Activated naive CD4-positive, alpha-beta T cell treated with anti-CD3 and anti-CD28 coated beads, Interleukin-2, amount 50 U/mL, for 16 hours (primary cell): Measurements from ENCODE around the gene MOBP.

Source experiments
- DNase-seq: peaks from one replicate; pipeline ENCODE4 v3.0.0-alpha.2; 2020

Gene MOBP

GRCh38 chr3:39499651-39500273 lies 32.3 kb downstream of the MOBP start:
- DNase-seq: no peak

DNA sequence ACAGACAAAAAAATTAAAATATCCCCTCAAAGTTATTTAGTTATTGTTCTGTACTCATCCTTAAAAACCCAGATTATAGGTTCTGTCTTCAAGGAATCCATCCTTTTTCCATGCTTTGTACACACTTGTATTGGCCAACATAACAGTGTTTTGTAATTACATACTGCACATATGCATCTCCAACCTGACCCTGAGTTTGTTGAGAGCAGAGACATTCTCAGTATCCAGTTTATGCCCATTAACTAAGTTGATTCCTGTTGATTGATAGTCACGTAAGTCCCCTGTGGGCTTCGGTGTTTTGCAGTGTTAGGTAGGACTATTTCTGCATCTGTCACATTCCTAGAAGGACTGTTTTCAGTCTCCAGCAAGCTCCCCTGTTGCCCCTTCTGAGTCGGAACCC lies 33.6 kb downstream of the MOBP start:
- no peak for DNase-seq

DNA sequence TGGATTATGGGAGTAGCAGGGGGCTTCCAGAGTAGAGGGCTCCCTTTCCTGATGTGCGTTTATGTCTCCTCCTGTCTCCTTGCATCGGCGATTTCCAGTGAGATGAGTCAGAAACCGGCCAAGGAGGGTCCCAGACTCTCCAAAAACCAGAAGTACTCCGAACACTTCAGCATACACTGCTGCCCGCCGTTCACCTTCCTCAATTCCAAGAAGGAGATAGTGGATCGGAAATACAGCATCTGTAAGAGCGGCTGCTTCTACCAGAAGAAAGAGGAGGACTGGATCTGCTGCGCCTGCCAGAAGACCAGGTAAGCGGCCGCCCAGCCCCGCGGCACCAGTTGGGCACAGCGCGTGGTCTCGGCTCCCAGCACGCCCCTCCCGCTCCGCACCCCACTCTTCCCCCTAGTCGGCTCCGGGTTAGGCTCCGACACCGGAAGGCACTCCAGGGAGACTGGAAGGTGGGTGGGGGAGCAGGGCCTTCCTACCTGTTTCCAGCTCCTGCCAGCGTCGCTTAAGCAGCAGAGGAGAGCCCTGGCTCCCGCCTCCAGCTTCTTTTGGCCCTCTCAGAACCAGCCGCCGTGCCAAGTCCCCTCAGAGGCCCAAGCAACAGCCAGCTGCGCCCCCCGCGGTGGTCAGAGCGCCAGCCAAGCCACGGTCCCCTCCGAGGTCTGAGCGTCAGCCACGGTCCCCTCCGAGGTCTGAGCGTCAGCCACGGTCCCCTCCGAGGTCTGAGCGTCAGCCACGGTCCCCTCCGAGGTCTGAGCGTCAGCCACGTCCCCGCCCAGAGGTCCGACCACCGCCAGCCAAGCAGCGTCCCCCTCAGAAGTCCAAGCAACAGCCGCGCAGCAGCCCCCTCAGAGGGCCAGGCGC lies 34.7 kb downstream of the MOBP start:
- DNase-seq: no peak

- no peak for DNase-seq
Measured at GRCh38 chr3:39502838-39503145, 35.3 kb downstream of the MOBP start.

DNA sequence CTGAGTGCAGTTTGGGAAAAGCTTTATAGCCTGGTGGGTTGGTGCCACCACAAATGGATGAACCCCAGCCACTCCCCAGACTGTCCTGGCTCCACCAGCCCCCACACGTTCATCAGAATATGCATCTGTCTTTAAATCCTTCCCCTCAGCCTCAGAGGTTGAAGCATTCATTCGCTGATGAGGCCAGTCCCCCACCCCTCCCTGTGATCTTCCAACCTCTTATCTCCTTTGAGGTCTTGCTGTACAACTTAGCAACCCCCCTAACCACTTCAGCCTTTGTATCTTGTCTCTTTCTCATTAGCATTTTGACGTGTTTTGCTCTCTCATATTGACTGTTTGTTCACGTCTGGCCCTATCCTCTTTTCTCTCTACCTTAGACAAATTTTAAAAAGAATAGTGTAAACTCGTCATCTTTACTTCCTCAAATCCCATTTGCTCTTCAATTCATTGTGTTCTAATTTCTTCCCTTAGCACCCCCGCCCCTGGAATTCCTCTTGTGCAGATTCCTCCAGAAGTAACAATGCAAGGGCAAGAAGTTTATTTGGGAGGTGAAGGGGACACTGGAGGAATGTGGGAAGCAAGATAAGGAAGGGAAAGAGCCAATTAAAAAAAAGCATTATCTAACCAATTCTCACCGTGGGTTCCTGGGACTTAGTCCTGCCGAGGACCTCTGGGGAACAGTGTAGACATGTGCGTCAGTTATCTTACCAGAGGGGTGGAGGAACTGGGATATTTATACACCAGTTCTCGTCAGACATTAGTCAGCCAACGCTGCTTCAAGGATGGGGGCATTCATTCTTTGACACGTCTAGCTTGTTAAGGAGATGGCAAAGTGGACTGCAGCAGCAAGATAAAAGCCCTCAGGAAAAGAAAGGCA lies 38.6 kb downstream of the MOBP start:
- DNase-seq: no peak

- no peak for DNase-seq
Measured at GRCh38 chr3:39506863-39507262, 39.4 kb downstream of the MOBP start.

DNA sequence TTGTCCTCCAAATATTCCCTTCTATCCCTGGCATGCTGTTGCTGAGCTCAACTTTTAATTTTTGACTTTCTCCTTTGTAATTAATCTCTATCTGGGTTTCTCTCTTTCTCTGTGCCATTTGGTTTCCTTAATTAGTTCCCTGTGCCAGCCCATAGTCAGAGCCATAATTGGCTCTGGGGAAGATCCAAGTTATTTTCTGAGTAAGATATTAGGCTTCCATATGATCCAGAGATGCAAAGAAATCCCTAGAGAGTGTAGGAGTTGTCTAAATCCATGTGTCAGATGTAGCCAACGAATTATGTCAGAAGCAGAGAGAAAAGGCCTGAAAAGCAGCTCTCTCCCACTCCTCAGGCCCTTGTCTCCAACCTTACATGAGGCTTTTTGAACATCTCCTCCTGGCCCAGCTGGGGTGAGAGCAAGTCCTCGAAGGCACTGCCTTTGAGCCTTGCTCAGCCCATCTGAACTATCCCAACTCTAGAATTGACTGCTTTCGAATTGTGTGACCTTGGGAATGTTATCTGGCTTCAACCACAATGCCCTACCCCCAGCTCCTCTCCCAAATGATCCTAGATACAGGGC lies 46.4 kb downstream of the MOBP start:
- no peak for DNase-seq

DNA sequence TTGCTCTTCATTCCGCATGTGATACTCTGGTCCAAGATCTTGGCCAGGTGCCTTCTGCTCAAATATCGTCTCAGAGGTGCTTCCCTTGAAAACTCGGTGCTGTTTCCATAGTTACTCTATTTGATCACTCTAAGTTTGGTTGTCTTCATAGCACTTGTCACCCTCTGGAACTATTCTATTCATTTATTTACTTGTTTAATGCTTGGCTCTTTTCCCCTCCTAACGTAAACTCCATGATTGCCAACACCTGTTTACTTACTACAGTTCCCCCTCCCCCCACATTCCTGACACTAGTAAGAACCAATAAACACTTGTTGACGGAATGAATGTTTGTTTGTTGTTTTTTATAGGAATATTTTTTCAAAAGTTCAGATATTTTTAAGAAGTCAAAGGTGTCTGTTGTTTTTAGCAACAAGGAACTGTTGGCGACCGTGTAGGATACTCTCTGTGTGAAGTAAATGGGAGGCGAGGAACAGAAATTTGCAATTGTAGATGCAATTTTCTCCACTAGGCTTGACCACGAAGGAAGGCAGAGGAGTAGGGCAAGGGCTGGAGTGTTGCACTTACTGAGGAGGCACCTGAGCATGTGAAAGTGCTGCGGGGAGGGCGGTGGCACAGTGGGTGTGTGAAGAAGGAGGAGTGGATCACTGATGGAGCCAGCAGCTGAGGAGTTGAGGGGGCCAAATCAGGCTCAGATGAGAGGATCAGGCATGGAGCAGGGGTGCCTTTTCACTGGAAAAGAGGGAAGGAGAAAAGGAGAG lies 48.4 kb downstream of the MOBP start:
- no peak for DNase-seq

- no peak for DNase-seq
Measured at GRCh38 chr3:39519103-39519502, 51.6 kb downstream of the MOBP start.

GRCh38 chr3:39519554-39520288 lies 52.2 kb downstream of the MOBP start:
- no peak for DNase-seq

- no peak for DNase-seq
Measured at GRCh38 chr3:39521456-39521855, 54.0 kb downstream of the MOBP start.

DNA sequence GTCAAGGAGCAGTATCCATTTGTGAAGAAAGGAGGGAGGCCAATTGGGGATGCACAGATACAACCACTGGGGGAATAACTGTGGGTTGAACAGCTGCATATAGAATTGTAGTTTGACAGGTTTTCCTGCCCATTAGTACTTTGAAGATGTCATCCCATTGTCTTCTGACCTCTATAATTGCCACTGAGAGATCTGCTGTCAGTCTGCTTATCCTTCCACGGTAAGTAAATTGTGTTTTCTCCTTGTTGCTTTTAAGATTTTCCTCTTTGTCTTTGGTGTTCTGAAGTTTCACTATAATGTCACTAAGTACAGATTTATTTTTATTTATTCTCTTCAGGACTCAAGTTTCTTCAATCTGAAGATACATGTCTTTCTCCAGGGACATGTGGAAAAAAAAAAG lies 56.6 kb downstream of the MOBP start:
- DNase-seq: no peak

GRCh38 chr3:39528844-39529243 lies 61.4 kb downstream of the MOBP start:
- no peak for DNase-seq

DNA sequence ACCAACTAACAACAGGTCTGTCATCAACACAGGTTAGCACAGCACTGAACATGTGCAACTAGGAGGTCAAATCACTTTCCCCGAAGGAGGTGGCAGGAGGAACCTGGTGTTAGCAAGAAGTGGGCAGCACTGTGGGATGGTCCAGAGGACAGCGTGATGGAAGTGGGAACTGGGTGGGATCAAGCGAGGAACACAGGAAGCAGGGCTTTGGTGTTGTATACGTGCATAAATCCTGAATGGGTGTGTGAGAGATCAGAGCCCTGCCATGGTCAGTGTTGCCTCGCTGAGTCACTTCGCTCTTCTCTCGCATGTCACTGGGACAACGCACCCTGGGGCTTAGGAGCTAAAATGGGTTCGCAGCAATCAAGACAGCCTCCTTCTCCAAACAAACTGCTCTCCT lies 62.1 kb downstream of the MOBP start:
- no peak for DNase-seq

- DNase-seq: no peak
Measured at GRCh38 chr3:39531066-39531465, 63.6 kb downstream of the MOBP start.

DNA sequence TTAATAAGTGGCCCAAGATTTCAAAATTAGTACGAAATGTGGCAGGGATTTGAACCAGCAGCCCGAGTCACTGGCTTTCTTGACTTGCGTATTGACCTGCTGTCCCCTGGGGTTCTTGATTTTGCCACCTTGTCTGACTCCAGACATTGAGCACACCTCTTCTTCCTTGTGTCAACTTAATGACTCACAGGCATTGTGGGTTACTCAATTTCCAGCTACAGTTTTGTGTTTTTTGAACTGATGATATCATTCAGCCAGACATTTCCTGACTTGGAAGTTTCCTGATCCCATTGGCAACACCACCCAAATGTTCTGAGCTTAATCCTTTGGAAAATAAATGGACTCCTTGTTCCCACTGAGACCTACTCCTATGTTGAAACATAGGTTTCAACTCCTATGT lies 64.2 kb downstream of the MOBP start:
- no peak for DNase-seq

DNA sequence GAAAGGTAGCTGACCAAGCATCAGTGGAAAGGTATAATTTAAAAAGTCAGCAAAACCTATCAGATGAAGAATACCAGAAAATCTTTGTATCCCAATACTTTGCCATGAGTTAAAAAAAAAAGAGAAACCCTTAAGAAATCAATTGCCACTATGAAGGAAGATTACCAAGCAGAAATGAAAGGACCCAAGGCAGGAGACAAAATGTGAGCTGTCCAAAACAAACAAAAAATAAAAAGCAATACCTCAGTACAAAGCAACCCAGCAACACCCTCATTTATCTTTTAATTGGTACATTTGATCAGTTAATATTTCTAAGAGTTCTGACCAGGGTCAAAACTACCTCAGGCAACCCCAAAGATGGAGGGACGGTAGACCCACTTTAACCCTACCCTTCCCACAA lies 65.3 kb downstream of the MOBP start:
- no peak for DNase-seq

DNA sequence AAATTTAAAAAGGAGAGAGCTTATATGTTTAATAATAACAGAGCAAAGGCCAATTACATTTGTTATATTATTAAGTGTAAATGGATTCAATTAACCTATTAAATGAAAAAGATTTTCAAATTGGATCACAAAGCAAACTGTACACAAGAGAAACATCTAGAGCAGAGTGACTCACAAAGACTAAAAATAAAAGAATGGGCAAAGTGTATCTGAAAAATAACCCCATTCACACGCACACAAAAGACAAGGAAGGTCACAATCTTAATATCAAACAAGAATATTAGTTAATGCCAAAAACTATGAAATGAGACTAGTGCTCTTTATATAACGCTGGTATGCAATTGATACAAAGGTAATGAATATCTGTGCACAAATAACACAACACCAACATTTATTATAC lies 65.7 kb downstream of the MOBP start:
- DNase-seq: no peak

DNA sequence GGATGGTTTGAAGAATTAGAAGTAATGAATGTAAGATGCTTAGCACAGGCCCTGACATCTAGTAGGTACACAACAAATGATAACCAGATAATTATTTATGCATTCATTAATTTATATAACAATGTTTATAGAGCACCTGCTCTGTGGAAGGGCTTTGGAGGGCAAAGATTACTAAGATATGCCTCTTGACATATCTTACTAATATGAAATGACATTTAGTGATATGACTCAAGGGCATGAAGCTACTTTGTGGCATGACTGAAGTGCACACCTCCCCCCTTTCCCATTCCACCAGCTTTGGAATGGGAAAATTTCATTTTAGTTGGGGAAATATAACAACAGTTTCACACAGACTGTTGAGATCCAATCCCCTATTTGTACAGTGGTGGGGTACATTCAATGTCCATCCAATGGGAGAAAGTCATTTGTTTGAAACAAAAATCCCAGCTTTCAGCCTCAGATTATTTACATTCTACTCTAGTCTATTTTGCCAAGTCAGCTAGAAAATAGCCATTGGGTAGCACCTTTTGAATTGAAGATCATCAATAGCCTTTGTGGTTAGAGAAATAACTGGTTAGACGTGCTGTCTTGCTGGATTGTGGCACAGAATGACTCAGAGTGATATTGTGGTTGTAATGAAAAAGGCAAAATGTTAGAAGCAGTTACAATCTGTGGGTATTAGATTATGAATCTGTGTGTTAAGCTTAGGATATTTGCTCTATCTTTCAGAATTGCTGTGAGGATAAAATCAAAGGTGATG lies 72.9 kb downstream of the MOBP start:
- no peak for DNase-seq

DNA sequence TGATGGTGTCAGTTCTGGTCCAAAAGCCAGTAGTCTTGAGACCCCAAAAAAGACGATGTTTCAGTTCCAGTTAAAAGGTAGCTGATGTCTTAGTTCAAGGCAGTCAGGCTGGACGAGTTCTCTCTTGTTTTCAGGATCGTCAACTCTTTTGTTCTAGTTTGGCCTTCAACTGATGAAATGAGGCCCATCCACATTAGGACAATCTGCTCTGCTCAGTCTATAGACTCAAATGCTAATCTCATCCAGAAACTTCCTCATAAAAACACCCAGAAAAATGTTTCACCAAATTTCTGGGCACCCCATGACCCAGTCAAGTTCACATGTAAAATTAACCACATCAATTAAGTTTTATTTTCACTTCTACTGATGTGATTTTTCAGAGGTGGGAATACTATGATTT lies 74.0 kb downstream of the MOBP start:
- DNase-seq: no peak

DNA sequence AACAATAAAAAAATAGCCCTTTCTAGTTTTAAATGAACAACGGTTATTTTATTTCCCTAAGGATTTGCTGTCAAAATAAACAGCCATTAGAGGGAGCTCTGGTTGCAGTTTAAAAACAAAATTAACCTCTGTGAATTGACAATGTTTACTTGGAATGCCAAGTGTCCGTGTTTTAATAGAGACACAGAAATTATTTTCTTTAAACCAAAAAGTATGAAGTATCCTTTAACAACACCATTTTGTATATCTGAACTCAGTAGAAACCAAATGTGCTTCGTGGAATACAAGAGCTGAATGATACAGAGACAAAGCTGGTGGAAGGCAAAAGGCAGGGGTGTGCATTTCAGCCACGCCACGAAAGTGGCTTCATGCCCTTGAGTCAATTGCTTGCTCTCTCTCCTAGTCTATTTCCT lies 74.4 kb downstream of the MOBP start:
- no peak for DNase-seq
